GM04503 (cell line): ENCODE results near the gene FHIT.
"Not testable (repeated sequence)": the region's sequence is repeated elsewhere in the genome, so short reads cannot be mapped to it uniquely, and the experiment has no call there.

Source experiments
- DNase-seq: peaks from one replicate; pipeline ENCODE4 v3.0.0-alpha.2; 2012; ENCODE audit warnings: low read depth

Gene FHIT

GRCh38 chr3:60557122-60557521 lies 694.1 kb downstream of the FHIT start:
- DNase-seq, result no peak

- no peak for DNase-seq
Measured at GRCh38 chr3:60555686-60556354, 695.4 kb downstream of the FHIT start.

GRCh38 chr3:60553144-60553543 lies 698.1 kb downstream of the FHIT start:
- no peak for DNase-seq

- no peak for DNase-seq
Measured at GRCh38 chr3:60552581-60552980, 698.7 kb downstream of the FHIT start.

- DNase-seq, result no peak
Measured at GRCh38 chr3:60551455-60552209, 699.6 kb downstream of the FHIT start.

GRCh38 chr3:60549863-60550262 lies 701.4 kb downstream of the FHIT start:
- no peak for DNase-seq

GRCh38 chr3:60542995-60543394 lies 708.3 kb downstream of the FHIT start:
- DNase-seq, result no peak

GRCh38 chr3:60539394-60539793 lies 711.9 kb downstream of the FHIT start:
- not testable (repeated sequence) for DNase-seq

- DNase-seq, result no peak
Measured at GRCh38 chr3:60536420-60536819, 714.8 kb downstream of the FHIT start.

GRCh38 chr3:60531759-60532158 lies 719.5 kb downstream of the FHIT start:
- DNase-seq, result no peak

GRCh38 chr3:60528651-60529050 lies 722.6 kb downstream of the FHIT start:
- no peak for DNase-seq

- DNase-seq, result no peak
Measured at GRCh38 chr3:60523536-60523935, 727.7 kb downstream of the FHIT start.

GRCh38 chr3:60517134-60517533 lies 734.1 kb downstream of the FHIT start:
- DNase-seq, result no peak

GRCh38 chr3:60514866-60515265 lies 736.4 kb downstream of the FHIT start:
- no peak for DNase-seq

GRCh38 chr3:60514085-60514649 lies 737.1 kb downstream of the FHIT start:
- no peak for DNase-seq

- DNase-seq, result no peak
Measured at GRCh38 chr3:60513241-60513640, 738.0 kb downstream of the FHIT start.

GRCh38 chr3:60512506-60512905 lies 738.7 kb downstream of the FHIT start:
- DNase-seq, result no peak

GRCh38 chr3:60509471-60509870 lies 741.8 kb downstream of the FHIT start:
- DNase-seq, result no peak

GRCh38 chr3:60504827-60505457 lies 746.3 kb downstream of the FHIT start:
- DNase-seq, result no peak

- no peak for DNase-seq
Measured at GRCh38 chr3:60501314-60501713, 749.9 kb downstream of the FHIT start.

- DNase-seq, result no peak
Measured at GRCh38 chr3:60497902-60498301, 753.4 kb downstream of the FHIT start.

GRCh38 chr3:60490992-60491391 lies 760.3 kb downstream of the FHIT start:
- no peak for DNase-seq

GRCh38 chr3:60475096-60475495 lies 776.2 kb downstream of the FHIT start:
- DNase-seq, result no peak
